ENCODE measurements around the gene RFT1. TPM values are rescaled to one million over a fixed set of nuclear protein-coding genes. Genes with fewer than 3 reads are reported as not detected.

The RFT1 gene
- total RNA-seq, 2 donors from 2014 or later: 29.3 to 35.2 TPM

DNA sequence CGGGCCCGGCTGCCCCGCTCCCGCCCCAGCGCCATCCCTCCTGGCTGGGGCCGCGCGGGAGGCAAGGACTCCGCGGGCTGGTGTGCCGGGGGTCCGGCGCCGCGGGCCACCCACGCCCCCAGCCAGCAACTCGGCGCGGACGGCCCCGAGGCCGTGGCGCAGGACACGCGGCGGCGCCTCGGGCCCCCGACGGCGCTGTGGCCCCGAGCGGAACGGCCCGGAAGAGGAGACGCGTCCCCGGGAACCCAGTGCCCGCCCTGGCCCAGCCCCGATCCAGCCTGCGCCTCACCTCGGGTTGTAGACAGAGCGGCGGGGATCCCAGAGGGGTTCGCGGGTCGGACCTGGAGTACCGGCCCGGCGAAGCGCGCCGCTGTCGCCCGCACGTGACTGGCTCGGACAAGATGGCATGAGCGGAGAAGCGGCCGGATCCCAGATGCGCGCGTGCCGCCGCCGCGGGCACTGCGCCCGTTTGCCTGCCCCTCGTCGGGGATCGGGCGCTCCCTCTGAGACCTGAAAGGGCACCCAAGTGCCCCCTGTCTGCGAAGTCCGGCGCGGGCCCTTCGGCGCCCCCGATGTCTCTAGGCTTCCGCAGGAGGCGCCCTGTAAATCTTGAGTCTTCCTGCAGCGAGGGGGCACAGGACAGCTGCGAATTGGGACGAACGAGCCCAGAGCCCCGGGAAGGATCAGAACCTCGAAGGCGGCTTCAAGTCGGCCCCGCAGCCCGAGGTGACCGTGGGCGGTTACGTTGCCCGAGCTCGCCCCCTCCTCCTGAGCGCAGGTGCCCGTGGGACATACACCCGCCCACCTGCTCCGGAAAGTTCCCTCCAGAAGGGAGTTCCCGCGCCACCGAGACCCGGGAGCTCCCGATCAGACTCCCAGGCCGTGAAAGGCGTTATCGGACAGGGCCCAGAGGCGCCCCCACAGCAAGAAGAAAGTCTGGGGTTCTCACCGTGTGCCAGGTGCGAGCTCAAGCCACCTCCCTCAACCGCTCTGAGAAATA lies 83.8 kb downstream of the RFT1 start:
- Histone ChIP-seq H3K36me3 (ENCODE audit: control insufficient read depth, insufficient read depth, low read length) (no peaks in the 10 kb centered on the region), H3K9ac (ENCODE audit: extremely low read depth, low read length, poor library complexity, severe bottlenecking) (no peak overlapping the region), H3K4me1 (ENCODE audit: control insufficient read depth, insufficient read depth, low read length) (peaks cover 5% of the 10 kb centered on the region), H3K27ac (ENCODE audit: low read depth, low read length) (no peak overlapping the region), H3K27me3 (ENCODE audit: control insufficient read depth, insufficient read depth, low read length, poor library complexity, severe bottlenecking) (peaks cover 22% of the 10 kb centered on the region), H3K9me3 (ENCODE audit: control insufficient read depth, low read length) (no peaks in the 10 kb centered on the region), H3K4me3 (ENCODE audit: low read length) (peak overlapping the region; percentile 78)
- DNase-seq: peak; percentile 92
- Mint-ChIP-seq H3K9me3 (no peaks in the 10 kb centered on the region), H3K27ac (no peak overlapping the region), H3K27me3 (ENCODE audit: insufficient read depth) (peaks cover 43% of the 10 kb centered on the region), H3K4me1 (peaks cover 15% of the 10 kb centered on the region), H3K4me3 (peak overlapping the region; percentile 64), H3K36me3 (ENCODE audit: low read depth) (no peaks in the 10 kb centered on the region)
- TF ChIP-seq, protein P1, sequence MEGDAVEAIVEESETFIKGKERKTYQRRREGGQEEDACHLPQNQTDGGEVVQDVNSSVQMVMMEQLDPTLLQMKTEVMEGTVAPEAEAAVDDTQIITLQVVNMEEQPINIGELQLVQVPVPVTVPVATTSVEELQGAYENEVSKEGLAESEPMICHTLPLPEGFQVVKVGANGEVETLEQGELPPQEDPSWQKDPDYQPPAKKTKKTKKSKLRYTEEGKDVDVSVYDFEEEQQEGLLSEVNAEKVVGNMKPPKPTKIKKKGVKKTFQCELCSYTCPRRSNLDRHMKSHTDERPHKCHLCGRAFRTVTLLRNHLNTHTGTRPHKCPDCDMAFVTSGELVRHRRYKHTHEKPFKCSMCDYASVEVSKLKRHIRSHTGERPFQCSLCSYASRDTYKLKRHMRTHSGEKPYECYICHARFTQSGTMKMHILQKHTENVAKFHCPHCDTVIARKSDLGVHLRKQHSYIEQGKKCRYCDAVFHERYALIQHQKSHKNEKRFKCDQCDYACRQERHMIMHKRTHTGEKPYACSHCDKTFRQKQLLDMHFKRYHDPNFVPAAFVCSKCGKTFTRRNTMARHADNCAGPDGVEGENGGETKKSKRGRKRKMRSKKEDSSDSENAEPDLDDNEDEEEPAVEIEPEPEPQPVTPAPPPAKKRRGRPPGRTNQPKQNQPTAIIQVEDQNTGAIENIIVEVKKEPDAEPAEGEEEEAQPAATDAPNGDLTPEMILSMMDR (conservative IDR thresholded peaks at IDR 0.05): peak; percentile 75
- WGBS, 2 experiments (ENCODE audit: insufficient coverage in 1 of 2, insufficient read length in 1 of 2): 2 to 3% methylated on average over 39 to 113 of the region's 113 CpGs

DNA sequence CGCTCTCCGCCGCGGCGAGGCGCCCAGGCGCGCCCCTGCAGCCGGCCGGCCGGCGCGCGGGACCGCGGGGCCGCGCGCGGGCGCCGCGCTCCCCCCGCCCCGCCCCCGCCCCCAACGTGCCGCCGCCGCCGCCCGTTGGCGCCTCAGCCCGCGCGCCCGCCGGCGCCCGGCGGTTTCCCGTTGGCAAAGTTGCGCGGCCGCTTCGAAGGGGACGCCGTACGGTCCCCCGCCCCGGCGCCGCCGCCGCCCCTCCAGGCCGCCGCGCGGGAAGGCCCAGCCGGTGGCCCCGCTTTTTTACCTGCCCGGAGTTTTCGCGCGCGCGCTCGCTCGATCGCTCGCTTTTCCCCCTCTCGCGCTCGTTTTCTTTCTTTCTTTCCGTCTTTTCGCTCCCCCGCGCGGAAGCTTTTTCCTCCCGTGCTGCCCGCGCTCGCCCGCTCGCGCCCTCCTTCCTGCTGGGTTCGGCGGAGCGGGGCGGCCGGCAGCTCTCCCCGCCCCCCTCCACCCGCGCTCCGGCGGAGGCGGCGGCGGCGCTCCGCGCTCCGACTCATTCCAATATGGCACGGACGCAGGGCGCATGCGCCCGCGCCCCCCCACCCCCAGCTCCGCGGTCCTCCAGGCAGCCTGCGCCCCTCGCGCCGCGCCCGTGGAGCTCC lies 84.6 kb downstream of the RFT1 start, which contains the start of gene SFMBT1:
SFMBT1 (minus strand) TSS at position 556 of the 653 bp plus-strand sequence. CDS start 76,945 bp downstream, outside the sequence.
- peak within 1 kb of the TSS; percentile 74 for H3K27ac Mint-ChIP-seq
- Histone ChIP-seq H3K9me3 (ENCODE audit: control insufficient read depth, low read length) (no peaks in the 10 kb centered on the region), H3K4me1 (ENCODE audit: control insufficient read depth, insufficient read depth, low read length) (peaks cover 4% of the 10 kb centered on the region), H3K4me3 (ENCODE audit: low read length) (peak within 1 kb of the TSS; percentile 83), H3K9ac (ENCODE audit: extremely low read depth, low read length, poor library complexity, severe bottlenecking) (peak within 1 kb of the TSS; percentile 44), H3K36me3 (ENCODE audit: control insufficient read depth, insufficient read depth, low read length) (no peaks in the 10 kb centered on the region), H3K27ac (ENCODE audit: low read depth, low read length) (no peak within 1 kb of the TSS), H3K27me3 (ENCODE audit: control insufficient read depth, insufficient read depth, low read length, poor library complexity, severe bottlenecking) (peaks cover 22% of the 10 kb centered on the region)
- TF ChIP-seq, protein P1 (conservative IDR thresholded peaks at IDR 0.05): no peak
- no peaks in the 10 kb centered on the region for H3K9me3 Mint-ChIP-seq
- peak within 1 kb of the TSS; percentile 79 for H3K4me3 Mint-ChIP-seq
- DNase-seq: peak; percentile 81
- peaks cover 43% of the 10 kb centered on the region for H3K27me3 Mint-ChIP-seq (ENCODE audit: insufficient read depth)
- no peaks in the 10 kb centered on the region for H3K36me3 Mint-ChIP-seq (ENCODE audit: low read depth)
- WGBS, 2 experiments (ENCODE audit: insufficient coverage in 1 of 2, insufficient read length in 1 of 2): 0% methylated on average over 17 to 112 of the region's 117 CpGs
- peaks cover 21% of the 10 kb centered on the region for H3K4me1 Mint-ChIP-seq

DNA sequence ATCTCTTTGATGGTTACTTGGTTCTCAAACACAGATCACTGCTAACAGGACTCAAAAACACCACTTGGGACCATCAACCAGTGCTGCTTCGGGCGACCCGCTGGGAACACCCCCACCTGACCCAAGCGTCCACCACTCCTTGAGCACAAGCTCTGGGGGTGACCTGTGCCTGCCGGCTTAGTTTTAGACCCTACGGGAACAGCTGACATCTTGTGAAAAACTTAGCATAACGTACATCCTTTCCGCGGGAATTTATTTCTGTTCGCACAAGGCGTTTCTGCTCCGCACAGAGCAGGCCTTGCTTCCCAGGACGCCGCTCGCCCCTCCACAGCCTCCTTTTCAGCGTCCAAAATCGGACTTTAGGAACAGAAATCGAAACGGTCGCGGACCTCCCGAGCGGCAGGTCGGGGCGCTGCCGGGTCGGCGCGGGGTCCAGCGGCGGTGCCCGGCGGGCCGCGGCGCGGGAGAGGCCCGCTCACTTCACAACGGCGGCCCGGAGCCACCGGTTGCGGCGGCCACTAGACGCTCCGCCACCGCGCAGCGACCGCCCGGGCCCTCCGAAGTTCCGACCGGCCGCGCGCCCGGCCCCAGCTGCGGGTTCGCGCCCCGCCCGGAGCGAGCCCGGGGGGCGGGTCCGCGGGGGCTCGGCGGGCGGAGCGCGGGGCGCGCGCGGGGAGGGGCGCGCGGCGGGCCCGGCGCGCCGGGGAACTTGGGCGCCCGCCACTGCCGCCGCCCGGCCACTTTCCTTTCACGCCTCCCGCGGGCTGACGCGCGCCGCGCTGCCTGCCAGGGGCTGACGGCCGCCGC lies 85.3 kb downstream of the RFT1 start:
- no peaks in the 10 kb centered on the region for H3K36me3 Mint-ChIP-seq (ENCODE audit: low read depth)
- H3K4me1 Mint-ChIP-seq: peaks cover 28% of the 10 kb centered on the region
- H3K27me3 Mint-ChIP-seq (ENCODE audit: insufficient read depth): peaks cover 41% of the 10 kb centered on the region
- no peak overlapping the region for H3K27ac ChIP-seq (ENCODE audit: low read depth, low read length)
- no peaks in the 10 kb centered on the region for H3K36me3 ChIP-seq (ENCODE audit: control insufficient read depth, insufficient read depth, low read length)
- peak overlapping the region; percentile 83 for H3K4me3 ChIP-seq (ENCODE audit: low read length)
- TF ChIP-seq, protein P1 (conservative IDR thresholded peaks at IDR 0.05): no peak
- DNase-seq: peak; percentile 76
- peak overlapping the region; percentile 38 for H3K9ac ChIP-seq (ENCODE audit: extremely low read depth, low read length, poor library complexity, severe bottlenecking)
- 1% methylated on average over 23 to 101 of the region's 101 CpGs for WGBS, 2 experiments (ENCODE audit: insufficient coverage in 1 of 2, insufficient read length in 1 of 2)
- H3K4me3 Mint-ChIP-seq: peak overlapping the region; percentile 79
- H3K4me1 ChIP-seq (ENCODE audit: control insufficient read depth, insufficient read depth, low read length): peaks cover 4% of the 10 kb centered on the region
- H3K9me3 Mint-ChIP-seq: no peaks in the 10 kb centered on the region
- H3K9me3 ChIP-seq (ENCODE audit: control insufficient read depth, low read length): no peaks in the 10 kb centered on the region
- H3K27me3 ChIP-seq (ENCODE audit: control insufficient read depth, insufficient read depth, low read length, poor library complexity, severe bottlenecking): peaks cover 22% of the 10 kb centered on the region
- peak overlapping the region; percentile 74 for H3K27ac Mint-ChIP-seq
